K562 (cell line): Measurements from ENCODE around the gene SHC1. TPM values are rescaled to one million over a fixed set of nuclear protein-coding genes. Genes with fewer than 3 reads are reported as not detected.

Experiments
- DNMT1 ChIP-seq: fragments of 450-650 bp; IDR thresholded peaks from 2 replicates; pipeline ENCODE4 v1.6.1; 2016; ENCODE audit warnings: antibody characterized with exemption, mild to moderate bottlenecking
- ESRRA ChIP-seq: fragments of 450-650 bp; IDR thresholded peaks from 2 replicates; pipeline ENCODE4 v1.6.1; 2014; ENCODE audit warnings: low read depth, mild to moderate bottlenecking, moderate library complexity, borderline replicate concordance
- FOXP1 ChIP-seq: sonication (generic); formaldehyde crosslinking; IDR thresholded peaks from 2 replicates; pipeline ENCODE4 v1.8.0; 2022; ENCODE audit warnings: mild to moderate bottlenecking, missing genetic modification reagents
- HNRNPLL ChIP-seq: fragments of 200-400 bp; formaldehyde crosslinking; IDR thresholded peaks from 2 replicates; pipeline ENCODE4 v1.6.1; 2017; ENCODE audit warnings: low read length, low read depth, mild to moderate bottlenecking; ENCODE audit not compliant: poor library complexity, severe bottlenecking
- HOXB6 ChIP-seq: fragments of 250-450 bp; sonication (Bioruptor Pico); IDR thresholded peaks from 2 replicates; pipeline ENCODE4 v1.5.1; 2022; ENCODE audit warnings: mild to moderate bottlenecking, borderline replicate concordance
- KDM2B ChIP-seq: fragments of 250-450 bp; sonication (Bioruptor Pico); IDR thresholded peaks from 2 replicates; pipeline ENCODE4 v1.8.0; 2021; ENCODE audit warnings: mild to moderate bottlenecking, moderate library complexity
- LEF1 ChIP-seq: fragments of 450-650 bp; IDR thresholded peaks from 2 replicates; pipeline ENCODE4 v1.6.1; 2016; ENCODE audit warnings: mild to moderate bottlenecking
- SLC30A9 ChIP-seq: fragments of 250-450 bp; sonication (Bioruptor Pico); IDR thresholded peaks from 2 replicates; pipeline ENCODE4 v1.8.0; 2022; ENCODE audit warnings: mild to moderate bottlenecking, moderate library complexity
- SNRNP70 ChIP-seq: fragments of 200-400 bp; formaldehyde crosslinking; optimal IDR thresholded peaks from 2 replicates; pipeline ENCODE3; 2017; ENCODE audit warnings: low read depth, low read length
- SRSF7 ChIP-seq: fragments of 200-400 bp; formaldehyde crosslinking; optimal IDR thresholded peaks from 2 replicates; pipeline ENCODE3; 2017; ENCODE audit warnings: mild to moderate bottlenecking, low read depth, low read length
- TCF7 ChIP-seq: sonication (generic); IDR thresholded peaks from 2 replicates; pipeline ENCODE4 v1.6.1; 2016; ENCODE audit warnings: antibody characterized with exemption, borderline replicate concordance
- TSC22D4 ChIP-seq: fragments of 450-650 bp; IDR thresholded peaks from 2 replicates; pipeline ENCODE4 v1.6.1; 2016; ENCODE audit warnings: missing genetic modification characterization, missing biosample characterization, control low read depth
- ZBTB8A ChIP-seq: fragments of 450-650 bp; IDR thresholded peaks from 2 replicates; pipeline ENCODE4 v1.6.1; 2018; ENCODE audit warnings: mild to moderate bottlenecking, moderate library complexity; ENCODE audit not compliant: partially characterized antibody
- ZNF384 ChIP-seq: IDR thresholded peaks from 2 replicates; pipeline ENCODE4 v1.6.1; 2012; ENCODE audit warnings: low read depth, low read length, improper control_type of control experiment
- ZNF407 ChIP-seq: fragments of 450-650 bp; IDR thresholded peaks from 2 replicates; pipeline ENCODE4 v1.6.1; 2016; ENCODE audit warnings: low read depth
- ZNF655 ChIP-seq: fragments of 250-450 bp; sonication (Bioruptor Pico); IDR thresholded peaks from 2 replicates; pipeline ENCODE4 v1.5.0; 2021
- ZSCAN32 ChIP-seq: fragments of 450-650 bp; formaldehyde crosslinking; IDR thresholded peaks from 2 replicates; pipeline ENCODE4 v1.4.0; 2020; ENCODE audit warnings: mild to moderate bottlenecking, moderate library complexity
- polyA plus RNA-seq, 8 experiments: library from polyadenylated mRNA; depleted of rRNA in 4 of 8; stranded (reverse) in 5 of 8; unstranded in 3 of 8; fragments of >200 nt; fragmentation: Nextera tagmentation in 2 of 8; fragmentation: Illumina TruSeq in 1 of 8; extraction: Ambion mirVana in 2 of 8; extraction: Trizol in 1 of 8; gene quantifications; 2 replicates each; pipeline versions ENCODE4 v1.2.1 to v1.2.3, GENCODE V29; 2011 to 2014; ENCODE audit warnings: inconsistent platforms in 1 of 8, missing spikeins in 1 of 8
- total RNA-seq, 7 experiments: library from RNA; depleted of rRNA in 6 of 7; stranded (reverse); fragments of >200 nt in 6 of 7; fragmentation: Illumina TruSeq in 2 of 7; extraction: Trizol in 2 of 7; gene quantifications; 2 replicates each; pipeline versions ENCODE4 v1.2.1 to v1.2.3, GENCODE V29; 2011 to 2021; ENCODE audit warnings: low replicate concordance in 1 of 7
- TF ChIP-seq, protein P1 (sequence below): fragments of 450-650 bp; formaldehyde crosslinking; IDR thresholded peaks from 2 replicates; pipeline ENCODE4 v1.4.0; 2020; ENCODE audit warnings: mild to moderate bottlenecking

Gene SHC1
- total and polyA plus RNA-seq, 9 of the 15 experiments (the other 6 are each of a cell fraction or from before 2014, with no cell fraction given) = 4.1 to 113 (median 51.9) TPM

GRCh38 chr1:154974808-154975408 is 4.4 kb upstream of the SHC1 start (continued):
- peak; percentile 10 for TF ChIP-seq HNRNPLL
- no peak for TF ChIP-seq SNRNP70
- TF ChIP-seq ZSCAN32 = 0 out of 2 replicates have a peak, but pooled peaks have one; percentile 16
- no peak for TF ChIP-seq TSC22D4
- TF ChIP-seq ZBTB8A = no peak
- TF ChIP-seq LEF1 = no peak
- 0 out of 2 replicates have a peak, but pooled peaks have one; percentile 7 for TF ChIP-seq FOXP1 (CRISPR knock-in tag)
- TF ChIP-seq, protein P1, sequence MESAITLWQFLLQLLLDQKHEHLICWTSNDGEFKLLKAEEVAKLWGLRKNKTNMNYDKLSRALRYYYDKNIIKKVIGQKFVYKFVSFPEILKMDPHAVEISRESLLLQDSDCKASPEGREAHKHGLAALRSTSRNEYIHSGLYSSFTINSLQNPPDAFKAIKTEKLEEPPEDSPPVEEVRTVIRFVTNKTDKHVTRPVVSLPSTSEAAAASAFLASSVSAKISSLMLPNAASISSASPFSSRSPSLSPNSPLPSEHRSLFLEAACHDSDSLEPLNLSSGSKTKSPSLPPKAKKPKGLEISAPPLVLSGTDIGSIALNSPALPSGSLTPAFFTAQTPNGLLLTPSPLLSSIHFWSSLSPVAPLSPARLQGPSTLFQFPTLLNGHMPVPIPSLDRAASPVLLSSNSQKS = no peak
- TF ChIP-seq ESRRA = peak; percentile 2; the same call in 1 of the 2 replicates
- no peak for TF ChIP-seq TCF7
- TF ChIP-seq SLC30A9 (CRISPR knock-in tag) = no peak
- TF ChIP-seq SRSF7 = no peak
- TF ChIP-seq ZNF407 = no peak
- no peak for TF ChIP-seq HOXB6 (CRISPR knock-in tag)
- no peak for TF ChIP-seq KDM2B (CRISPR knock-in tag)
- TF ChIP-seq ZNF384 = no peak
- TF ChIP-seq DNMT1 = no peak
- TF ChIP-seq ZNF655 (CRISPR knock-in tag) = no peak
